ENCODE measurements around the gene DEPDC4. TPM values are rescaled to one million over a fixed set of nuclear protein-coding genes. Genes with fewer than 3 reads are reported as not detected.
"Not testable (repeated sequence)": the region's sequence is repeated elsewhere in the genome, so short reads cannot be mapped to it uniquely, and the experiment has no call there.

Gene DEPDC4
- total RNA-seq, 1 donor from 2014 or later, result not detected

GRCh38 chr12:100225491-100225890 is 41.4 kb downstream of the DEPDC4 start:
- no peaks in the 10 kb centered on the region for H3K27me3 ChIP-seq
- peaks cover 4% of the 10 kb centered on the region for H3K4me1 ChIP-seq
- intact Hi-C loops (cut with DNase I), result no loop called here
- peaks cover 0 to 31% of the 10 kb centered on the region in 2 donors for H3K36me3 ChIP-seq
- DNase-seq (ENCODE audit: extremely low spot score in 2 of 2), result no peak
- no peak for TF ChIP-seq POLR2AphosphoS5 (IDR thresholded peaks at IDR 0.05; ENCODE audit: insufficient read depth in 1 of 2, low read depth in 1 of 2)
- no peak for TF ChIP-seq CTCF (IDR thresholded peaks at IDR 0.05)
- TF ChIP-seq POLR2A (IDR thresholded peaks at IDR 0.05), result no peak
- H3K27ac ChIP-seq, result no peak overlapping the region
- H3K4me3 ChIP-seq, result no peak overlapping the region
- no peaks in the 10 kb centered on the region for H3K9me3 ChIP-seq

GRCh38 chr12:100222173-100222572 is 44.7 kb downstream of the DEPDC4 start:
- not testable (repeated sequence) for H3K4me1 ChIP-seq

GRCh38 chr12:100221523-100221922 is 45.4 kb downstream of the DEPDC4 start:
- Histone ChIP-seq H3K27me3 (no peaks in the 10 kb centered on the region), H3K36me3 (peaks cover 0 to 54% of the 10 kb centered on the region in 2 donors), H3K4me1 (no peaks in the 10 kb centered on the region), H3K27ac (no peak overlapping the region), H3K4me3 (no peak overlapping the region), H3K9me3 (no peaks in the 10 kb centered on the region)
- DNase-seq (ENCODE audit: extremely low spot score in 2 of 2), result no peak
- TF ChIP-seq POLR2A (IDR thresholded peaks at IDR 0.05) (no peak), CTCF (IDR thresholded peaks at IDR 0.05) (no peak), POLR2AphosphoS5 (IDR thresholded peaks at IDR 0.05; ENCODE audit: insufficient read depth in 1 of 2, low read depth in 1 of 2) (no peak)
- intact Hi-C loops (cut with DNase I), result no loop called here

More at GRCh38 chr12:100222173-100222572, 44.7 kb downstream of the DEPDC4 start:
- peaks cover 0 to 54% of the 10 kb centered on the region in 2 donors for H3K36me3 ChIP-seq
- H3K9me3 ChIP-seq; intact Hi-C loops (cut with DNase I); H3K4me3 ChIP-seq; DNase-seq (ENCODE audit: extremely low spot score in 2 of 2); H3K27me3 ChIP-seq; H3K27ac ChIP-seq: not testable (repeated sequence)

- Histone ChIP-seq H3K4me1 (no peaks in the 10 kb centered on the region), H3K27ac (no peak overlapping the region), H3K27me3 (no peaks in the 10 kb centered on the region), H3K4me3 (no peak overlapping the region), H3K36me3 (peaks cover 0 to 48% of the 10 kb centered on the region in 2 donors), H3K9me3 (no peaks in the 10 kb centered on the region)
- TF ChIP-seq CTCF (IDR thresholded peaks at IDR 0.05) (no peak), POLR2AphosphoS5 (IDR thresholded peaks at IDR 0.05; ENCODE audit: insufficient read depth in 1 of 2, low read depth in 1 of 2) (no peak), POLR2A (IDR thresholded peaks at IDR 0.05) (no peak)
- intact Hi-C loops (cut with DNase I), result no loop called here
- no peak for DNase-seq (ENCODE audit: extremely low spot score in 2 of 2)
These were observed 47.4 kb downstream of the DEPDC4 start for GRCh38 chr12:100219328-100220109.

- Histone ChIP-seq H3K9me3 (no peaks in the 10 kb centered on the region), H3K36me3 (peaks cover 0 to 44% of the 10 kb centered on the region in 2 donors), H3K4me3 (no peak overlapping the region), H3K27ac (no peak overlapping the region), H3K27me3 (no peaks in the 10 kb centered on the region), H3K4me1 (no peaks in the 10 kb centered on the region)
- DNase-seq (ENCODE audit: extremely low spot score in 2 of 2), result no peak
- TF ChIP-seq POLR2AphosphoS5 (IDR thresholded peaks at IDR 0.05; ENCODE audit: insufficient read depth in 1 of 2, low read depth in 1 of 2) (no peak), POLR2A (IDR thresholded peaks at IDR 0.05) (no peak), CTCF (IDR thresholded peaks at IDR 0.05) (no peak)
- intact Hi-C loops (cut with DNase I), result no loop called here
These were observed 50.5 kb downstream of the DEPDC4 start for GRCh38 chr12:100216337-100216736.
